Measurements from ENCODE around the gene SLC17A3. TPM values are rescaled to one million over a fixed set of nuclear protein-coding genes. Genes with fewer than 3 reads are reported as not detected.

Gene SLC17A3
- total RNA-seq, 1 experiment from 2014 or later: not detected

DNA sequence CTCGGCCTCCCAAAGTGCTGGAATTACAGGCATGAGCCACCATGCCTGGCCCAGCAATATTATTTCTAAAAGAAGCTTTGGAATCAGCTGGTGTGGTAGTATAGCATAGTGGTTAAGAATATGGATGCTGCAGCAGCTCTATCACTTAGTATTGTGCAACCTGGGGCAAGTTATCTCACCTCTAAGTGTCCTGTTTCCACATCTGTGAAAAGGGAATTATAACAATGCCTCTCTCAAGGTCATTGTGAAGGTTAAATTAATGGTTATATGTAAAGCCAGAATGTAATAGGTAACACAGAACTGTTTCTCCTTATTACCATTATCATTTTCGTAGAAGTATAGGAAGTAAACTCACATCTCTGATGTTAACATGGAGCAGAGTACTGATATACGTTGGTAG lies 42.3 kb upstream of the SLC17A3 start:
- Mint-ChIP-seq H3K27ac (no peak overlapping the region), H3K4me1 (0 out of 2 replicates have a peak, but pooled peaks cover 4% of the 10 kb centered on the region), H3K27me3 (ENCODE audit: low read depth) (no peaks in the 10 kb centered on the region), H3K9me3 (peaks cover 3% of the 10 kb centered on the region; the same call in 1 of the 2 replicates), H3K36me3 (no peaks in the 10 kb centered on the region), H3K4me3 (no peak overlapping the region)
- POLR2A ChIA-PET: no interaction called here
- ATAC-seq: no peak
- CTCF ChIA-PET: no interaction called here
- no peak for DNase-seq (ENCODE audit: low spot score)
- TF ChIP-seq IRF2 (CRISPR knock-in tag; IDR thresholded peaks at IDR 0.05; ENCODE audit: borderline replicate concordance, low read depth) (no peak), NFYB (CRISPR knock-in tag; conservative IDR thresholded peaks at IDR 0.05; ENCODE audit: low read depth) (no peak), ZNF232 (CRISPR knock-in tag; IDR thresholded peaks at IDR 0.05) (no peak), ZNF671 (CRISPR knock-in tag; IDR thresholded peaks at IDR 0.05) (no peak), SP1 (CRISPR knock-in tag; conservative IDR thresholded peaks at IDR 0.05) (no peak)
- TF ChIP-seq, protein P1, sequence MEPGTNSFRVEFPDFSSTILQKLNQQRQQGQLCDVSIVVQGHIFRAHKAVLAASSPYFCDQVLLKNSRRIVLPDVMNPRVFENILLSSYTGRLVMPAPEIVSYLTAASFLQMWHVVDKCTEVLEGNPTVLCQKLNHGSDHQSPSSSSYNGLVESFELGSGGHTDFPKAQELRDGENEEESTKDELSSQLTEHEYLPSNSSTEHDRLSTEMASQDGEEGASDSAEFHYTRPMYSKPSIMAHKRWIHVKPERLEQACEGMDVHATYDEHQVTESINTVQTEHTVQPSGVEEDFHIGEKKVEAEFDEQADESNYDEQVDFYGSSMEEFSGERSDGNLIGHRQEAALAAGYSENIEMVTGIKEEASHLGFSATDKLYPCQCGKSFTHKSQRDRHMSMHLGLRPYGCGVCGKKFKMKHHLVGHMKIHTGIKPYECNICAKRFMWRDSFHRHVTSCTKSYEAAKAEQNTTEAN (CRISPR knock-in tag; IDR thresholded peaks at IDR 0.05): no peak

DNA sequence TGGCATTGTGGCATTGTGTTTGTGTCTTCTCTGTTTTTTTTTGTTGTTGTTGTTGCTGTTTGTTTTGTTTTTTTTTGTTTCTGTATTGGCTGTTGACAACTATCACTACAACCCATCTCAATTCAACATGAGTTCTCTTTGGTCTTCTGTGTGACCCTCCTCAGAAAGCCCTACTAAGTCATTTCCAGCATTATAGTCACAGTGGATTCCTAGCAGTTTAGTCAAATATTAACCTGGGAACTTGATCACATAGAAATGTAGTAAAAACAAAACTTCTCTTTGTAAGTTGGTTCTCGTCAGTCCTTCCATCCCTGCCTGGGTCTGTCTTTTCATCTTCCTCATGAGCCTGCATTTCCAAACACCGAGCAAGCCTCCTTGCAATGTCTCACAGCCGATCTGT lies 39.7 kb upstream of the SLC17A3 start:
- Mint-ChIP-seq H3K4me1 (no peaks in the 10 kb centered on the region), H3K27ac (no peak overlapping the region), H3K9me3 (peaks cover 3% of the 10 kb centered on the region; the same call in 1 of the 2 replicates), H3K36me3 (no peaks in the 10 kb centered on the region), H3K4me3 (no peak overlapping the region), H3K27me3 (ENCODE audit: low read depth) (no peaks in the 10 kb centered on the region)
- ATAC-seq (no peak), DNase-seq (ENCODE audit: low spot score) (no peak)
- POLR2A ChIA-PET: no interaction called here
- CTCF ChIA-PET: no interaction called here
- TF ChIP-seq GABPB1 (CRISPR knock-in tag; IDR thresholded peaks at IDR 0.05) (peak; percentile 10; the same call in 1 of the 2 replicates), NFATC4 (CRISPR knock-in tag; IDR thresholded peaks at IDR 0.05) (no peak)

DNA sequence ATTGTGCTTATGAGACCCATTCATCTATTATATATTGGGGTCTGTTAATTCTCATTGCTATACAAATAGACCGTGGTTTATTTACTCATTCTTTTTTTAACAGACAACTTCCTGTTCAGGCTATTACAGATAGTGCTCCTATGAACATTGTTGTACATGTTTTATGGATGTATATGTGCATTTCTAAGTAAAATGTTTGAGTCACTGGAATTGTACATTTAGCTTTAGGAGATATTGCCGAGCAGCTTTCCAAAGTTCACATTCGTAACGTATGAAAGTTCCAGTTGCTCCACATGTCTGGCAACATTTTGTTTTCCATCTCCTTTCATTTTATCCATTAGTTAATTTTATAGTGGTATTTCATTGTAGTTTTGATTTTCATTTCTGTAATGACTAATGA lies 37.3 kb upstream of the SLC17A3 start:
- TF ChIP-seq, protein P2, sequence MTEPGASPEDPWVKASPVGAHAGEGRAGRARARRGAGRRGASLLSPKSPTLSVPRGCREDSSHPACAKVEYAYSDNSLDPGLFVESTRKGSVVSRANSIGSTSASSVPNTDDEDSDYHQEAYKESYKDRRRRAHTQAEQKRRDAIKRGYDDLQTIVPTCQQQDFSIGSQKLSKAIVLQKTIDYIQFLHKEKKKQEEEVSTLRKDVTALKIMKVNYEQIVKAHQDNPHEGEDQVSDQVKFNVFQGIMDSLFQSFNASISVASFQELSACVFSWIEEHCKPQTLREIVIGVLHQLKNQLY (CRISPR knock-in tag; IDR thresholded peaks at IDR 0.05): no peak
- TF ChIP-seq ZNF219 (CRISPR knock-in tag; IDR thresholded peaks at IDR 0.05; ENCODE audit: borderline replicate concordance) (no peak), OVOL2 (CRISPR knock-in tag; IDR thresholded peaks at IDR 0.05; ENCODE audit: borderline replicate concordance) (no peak)
- TF ChIP-seq, protein P3, sequence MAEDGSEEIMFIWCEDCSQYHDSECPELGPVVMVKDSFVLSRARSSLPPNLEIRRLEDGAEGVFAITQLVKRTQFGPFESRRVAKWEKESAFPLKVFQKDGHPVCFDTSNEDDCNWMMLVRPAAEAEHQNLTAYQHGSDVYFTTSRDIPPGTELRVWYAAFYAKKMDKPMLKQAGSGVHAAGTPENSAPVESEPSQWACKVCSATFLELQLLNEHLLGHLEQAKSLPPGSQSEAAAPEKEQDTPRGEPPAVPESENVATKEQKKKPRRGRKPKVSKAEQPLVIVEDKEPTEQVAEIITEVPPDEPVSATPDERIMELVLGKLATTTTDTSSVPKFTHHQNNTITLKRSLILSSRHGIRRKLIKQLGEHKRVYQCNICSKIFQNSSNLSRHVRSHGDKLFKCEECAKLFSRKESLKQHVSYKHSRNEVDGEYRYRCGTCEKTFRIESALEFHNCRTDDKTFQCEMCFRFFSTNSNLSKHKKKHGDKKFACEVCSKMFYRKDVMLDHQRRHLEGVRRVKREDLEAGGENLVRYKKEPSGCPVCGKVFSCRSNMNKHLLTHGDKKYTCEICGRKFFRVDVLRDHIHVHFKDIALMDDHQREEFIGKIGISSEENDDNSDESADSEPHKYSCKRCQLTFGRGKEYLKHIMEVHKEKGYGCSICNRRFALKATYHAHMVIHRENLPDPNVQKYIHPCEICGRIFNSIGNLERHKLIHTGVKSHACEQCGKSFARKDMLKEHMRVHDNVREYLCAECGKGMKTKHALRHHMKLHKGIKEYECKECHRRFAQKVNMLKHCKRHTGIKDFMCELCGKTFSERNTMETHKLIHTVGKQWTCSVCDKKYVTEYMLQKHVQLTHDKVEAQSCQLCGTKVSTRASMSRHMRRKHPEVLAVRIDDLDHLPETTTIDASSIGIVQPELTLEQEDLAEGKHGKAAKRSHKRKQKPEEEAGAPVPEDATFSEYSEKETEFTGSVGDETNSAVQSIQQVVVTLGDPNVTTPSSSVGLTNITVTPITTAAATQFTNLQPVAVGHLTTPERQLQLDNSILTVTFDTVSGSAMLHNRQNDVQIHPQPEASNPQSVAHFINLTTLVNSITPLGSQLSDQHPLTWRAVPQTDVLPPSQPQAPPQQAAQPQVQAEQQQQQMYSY (CRISPR knock-in tag; IDR thresholded peaks at IDR 0.05): no peak
- TF ChIP-seq, protein P4, sequence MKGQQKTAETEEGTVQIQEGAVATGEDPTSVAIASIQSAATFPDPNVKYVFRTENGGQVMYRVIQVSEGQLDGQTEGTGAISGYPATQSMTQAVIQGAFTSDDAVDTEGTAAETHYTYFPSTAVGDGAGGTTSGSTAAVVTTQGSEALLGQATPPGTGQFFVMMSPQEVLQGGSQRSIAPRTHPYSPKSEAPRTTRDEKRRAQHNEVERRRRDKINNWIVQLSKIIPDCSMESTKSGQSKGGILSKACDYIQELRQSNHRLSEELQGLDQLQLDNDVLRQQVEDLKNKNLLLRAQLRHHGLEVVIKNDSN (CRISPR knock-in tag; IDR thresholded peaks at IDR 0.05): no peak
- TF ChIP-seq, protein P5, sequence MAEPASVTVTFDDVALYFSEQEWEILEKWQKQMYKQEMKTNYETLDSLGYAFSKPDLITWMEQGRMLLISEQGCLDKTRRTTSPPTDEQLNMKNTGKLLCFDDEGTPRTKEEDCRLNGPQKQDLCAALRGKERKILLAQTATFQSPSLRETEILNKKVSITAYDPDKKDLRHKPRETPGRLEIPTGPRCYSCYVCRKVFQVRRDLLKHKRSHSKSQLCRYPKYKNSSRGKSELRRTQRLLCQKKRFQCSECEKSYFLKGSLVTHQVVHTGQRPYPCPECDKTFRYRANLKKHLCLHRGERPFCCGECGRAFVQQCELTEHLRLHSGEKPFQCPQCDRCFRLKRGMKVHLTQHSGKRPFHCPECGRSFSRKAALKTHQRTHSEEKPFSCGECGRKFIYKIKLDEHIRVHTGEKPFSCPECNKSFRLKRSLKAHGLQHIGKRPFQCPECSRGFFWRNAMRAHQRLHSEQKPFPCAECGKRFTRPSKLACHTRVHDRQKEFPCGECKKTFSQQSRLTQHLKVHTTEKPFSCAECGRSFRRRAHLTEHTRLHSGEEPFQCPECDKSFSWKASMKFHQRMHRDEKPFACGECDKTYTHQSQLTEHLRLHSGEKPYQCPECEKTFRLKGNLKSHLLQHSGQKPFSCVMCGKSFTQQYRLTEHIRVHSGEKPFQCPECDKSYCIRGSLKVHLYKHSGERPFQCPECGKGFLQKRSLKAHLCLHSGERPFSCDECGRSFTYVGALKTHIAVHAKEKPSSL (CRISPR knock-in tag; conservative IDR thresholded peaks at IDR 0.05): no peak
- TF ChIP-seq, protein P6, sequence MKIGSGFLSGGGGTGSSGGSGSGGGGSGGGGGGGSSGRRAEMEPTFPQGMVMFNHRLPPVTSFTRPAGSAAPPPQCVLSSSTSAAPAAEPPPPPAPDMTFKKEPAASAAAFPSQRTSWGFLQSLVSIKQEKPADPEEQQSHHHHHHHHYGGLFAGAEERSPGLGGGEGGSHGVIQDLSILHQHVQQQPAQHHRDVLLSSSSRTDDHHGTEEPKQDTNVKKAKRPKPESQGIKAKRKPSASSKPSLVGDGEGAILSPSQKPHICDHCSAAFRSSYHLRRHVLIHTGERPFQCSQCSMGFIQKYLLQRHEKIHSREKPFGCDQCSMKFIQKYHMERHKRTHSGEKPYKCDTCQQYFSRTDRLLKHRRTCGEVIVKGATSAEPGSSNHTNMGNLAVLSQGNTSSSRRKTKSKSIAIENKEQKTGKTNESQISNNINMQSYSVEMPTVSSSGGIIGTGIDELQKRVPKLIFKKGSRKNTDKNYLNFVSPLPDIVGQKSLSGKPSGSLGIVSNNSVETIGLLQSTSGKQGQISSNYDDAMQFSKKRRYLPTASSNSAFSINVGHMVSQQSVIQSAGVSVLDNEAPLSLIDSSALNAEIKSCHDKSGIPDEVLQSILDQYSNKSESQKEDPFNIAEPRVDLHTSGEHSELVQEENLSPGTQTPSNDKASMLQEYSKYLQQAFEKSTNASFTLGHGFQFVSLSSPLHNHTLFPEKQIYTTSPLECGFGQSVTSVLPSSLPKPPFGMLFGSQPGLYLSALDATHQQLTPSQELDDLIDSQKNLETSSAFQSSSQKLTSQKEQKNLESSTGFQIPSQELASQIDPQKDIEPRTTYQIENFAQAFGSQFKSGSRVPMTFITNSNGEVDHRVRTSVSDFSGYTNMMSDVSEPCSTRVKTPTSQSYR (CRISPR knock-in tag; IDR thresholded peaks at IDR 0.05): no peak
- ChIA-PET POLR2A (no interaction called here), CTCF (interaction anchor here (2.1 kb wide), 1 partner anchor 12 kb away, joined by 5 read pairs; no protein-coding TSS in a partner anchor)
- DNase-seq (ENCODE audit: low spot score) (no peak), ATAC-seq (no peak)
- Mint-ChIP-seq H3K9me3 (no peaks in the 10 kb centered on the region), H3K27me3 (ENCODE audit: low read depth) (no peaks in the 10 kb centered on the region), H3K4me3 (no peak overlapping the region), H3K36me3 (no peaks in the 10 kb centered on the region), H3K27ac (no peak overlapping the region), H3K4me1 (no peaks in the 10 kb centered on the region)
